NCI-H2029 treated with DMSO at 0.1 percent for 48 hours (cell line): Measurements from ENCODE around the gene TMEM222.

Experiments
- DNase-seq: peaks from one replicate; lab custom pipeline; 2025; lab: John Stamatoyannopoulos, UW

The TMEM222 gene

DNA sequence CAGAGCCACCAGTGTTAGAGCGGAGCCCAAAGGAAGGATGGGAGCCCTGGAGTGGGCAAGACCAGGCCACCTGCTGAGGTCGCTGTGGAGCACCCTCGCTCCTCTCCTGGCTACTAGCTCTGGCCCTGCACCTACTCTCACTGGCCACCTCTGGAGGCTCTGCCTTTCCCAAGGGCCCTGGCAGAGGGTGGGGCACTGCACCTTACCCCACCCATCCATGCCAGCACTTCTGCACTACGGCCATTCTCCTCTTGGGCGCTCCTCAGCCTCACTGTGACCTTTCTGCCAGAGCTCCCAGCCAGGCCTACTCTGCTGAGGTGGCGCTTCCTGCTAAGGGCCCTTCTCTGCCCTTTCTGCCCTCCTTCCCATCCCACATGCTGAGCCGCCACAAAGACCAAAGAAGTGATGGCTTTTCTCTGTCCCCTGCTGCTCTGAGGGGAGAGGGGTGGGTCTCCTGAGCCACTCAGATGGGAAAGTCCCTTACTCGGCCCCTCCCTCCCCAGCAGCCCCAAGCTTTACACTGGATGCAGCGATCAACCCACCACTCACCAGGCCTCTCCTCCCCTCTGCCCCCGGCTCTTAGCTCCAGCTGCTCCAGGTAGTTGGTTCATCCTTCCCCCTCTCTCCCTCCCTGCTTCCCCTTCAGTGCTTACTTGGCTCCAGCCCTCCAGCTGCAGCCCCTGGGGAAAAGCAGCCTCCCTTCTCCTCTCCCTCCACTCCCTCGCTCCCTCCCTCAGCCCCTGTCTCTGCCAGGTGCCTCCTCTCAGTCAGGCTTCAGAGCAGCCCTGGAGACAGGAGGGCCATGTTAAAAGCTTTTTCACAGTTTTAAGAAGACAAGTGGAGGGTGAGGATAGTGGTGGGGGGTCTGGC, 14.8 kb upstream of the TMEM222 start:
- DNase-seq = no peak

DNA sequence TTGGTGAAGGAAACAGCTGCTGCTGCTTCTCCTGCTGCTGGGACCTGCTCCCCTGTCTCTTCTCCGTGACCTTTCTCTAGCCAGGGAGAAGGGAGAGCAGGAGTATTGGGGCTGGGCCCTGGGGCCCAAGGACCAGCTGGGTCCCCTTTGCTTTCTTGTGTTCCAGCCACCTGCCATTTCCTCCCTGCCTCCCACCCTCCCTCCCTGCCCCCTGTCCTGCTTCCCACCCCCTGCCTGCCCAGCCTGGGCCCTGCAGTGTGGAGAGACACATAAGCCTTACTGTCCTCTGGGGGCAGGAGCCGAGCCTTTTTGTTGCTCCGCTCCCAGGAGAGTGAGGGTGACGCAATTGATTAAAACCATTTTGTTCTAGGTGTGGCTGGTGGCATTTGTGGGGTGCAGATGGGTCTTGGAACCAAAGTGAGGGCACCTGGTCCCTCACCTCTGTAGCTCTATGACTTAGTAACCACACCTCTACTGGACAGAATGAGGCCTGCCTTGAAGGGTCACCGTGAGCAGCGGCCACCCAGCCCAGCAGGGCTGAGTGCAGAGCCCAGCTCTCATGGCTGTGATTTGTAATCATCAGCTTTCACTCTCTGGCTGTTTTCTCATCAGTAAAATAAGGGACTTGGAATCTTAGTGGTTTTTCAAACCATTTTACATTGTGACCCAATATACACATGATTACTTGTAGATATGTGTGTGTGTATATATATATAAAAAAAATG, 13.9 kb upstream of the TMEM222 start:
- no peak for DNase-seq

DNA sequence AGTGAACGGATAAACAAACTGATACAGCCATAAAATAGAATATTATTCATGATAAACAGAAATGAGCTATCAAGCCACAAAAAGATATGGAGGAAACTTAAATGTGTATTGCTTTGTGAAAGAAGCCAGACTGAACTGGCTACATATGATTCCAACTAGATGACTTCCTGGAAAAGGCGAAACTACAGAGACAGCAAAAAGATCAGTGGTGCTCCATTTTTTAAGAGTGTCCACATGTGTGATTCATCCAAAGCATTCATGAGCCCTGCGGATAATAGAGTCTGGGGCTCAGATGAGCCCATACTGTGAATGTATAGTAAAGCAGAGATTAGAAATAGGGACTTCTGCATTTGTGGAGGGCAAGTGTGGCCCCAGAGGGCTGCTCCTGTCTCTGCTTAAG, 7.8 kb upstream of the TMEM222 start:
- DNase-seq = no peak

DNA sequence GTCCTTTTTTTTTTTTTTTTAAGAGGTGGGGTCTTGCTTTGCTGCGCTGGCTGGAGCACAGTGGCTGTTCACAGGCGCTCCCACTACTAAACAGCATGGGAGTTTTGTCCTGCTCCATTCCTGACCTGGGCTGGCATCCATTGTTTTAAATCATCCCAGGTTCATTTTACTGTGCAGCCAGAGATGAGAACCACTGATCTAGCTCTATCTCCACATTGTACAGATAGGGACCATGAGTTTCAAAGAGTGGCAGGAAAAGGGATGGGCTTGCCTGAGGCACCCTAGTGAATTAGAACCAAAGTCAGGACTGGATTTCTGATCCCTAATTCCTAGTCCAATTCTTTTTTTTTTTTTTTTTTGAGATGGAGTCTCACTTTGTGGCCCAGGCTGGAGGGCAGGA, 7.2 kb upstream of the TMEM222 start:
- DNase-seq = no peak

DNA sequence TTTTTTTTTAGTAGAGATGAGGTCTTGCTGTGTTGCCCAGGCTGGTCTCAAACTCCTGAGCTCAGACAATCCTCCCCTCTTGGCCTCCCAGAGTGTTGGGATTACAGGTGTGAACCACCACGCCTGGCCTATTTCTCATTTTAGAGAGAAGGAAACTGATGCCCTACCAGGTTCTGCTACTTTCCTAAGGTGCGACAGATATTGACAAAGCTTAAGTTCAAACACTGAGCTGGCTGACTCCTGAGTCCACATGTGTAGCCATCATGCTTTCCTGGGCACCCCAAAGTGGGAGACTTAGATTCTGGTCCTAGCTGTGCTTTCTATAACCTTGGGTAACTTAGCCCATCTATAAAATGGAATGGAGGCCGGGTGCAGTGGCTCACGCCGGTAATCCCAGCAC, 5.1 kb upstream of the TMEM222 start:
- DNase-seq = no peak

DNA sequence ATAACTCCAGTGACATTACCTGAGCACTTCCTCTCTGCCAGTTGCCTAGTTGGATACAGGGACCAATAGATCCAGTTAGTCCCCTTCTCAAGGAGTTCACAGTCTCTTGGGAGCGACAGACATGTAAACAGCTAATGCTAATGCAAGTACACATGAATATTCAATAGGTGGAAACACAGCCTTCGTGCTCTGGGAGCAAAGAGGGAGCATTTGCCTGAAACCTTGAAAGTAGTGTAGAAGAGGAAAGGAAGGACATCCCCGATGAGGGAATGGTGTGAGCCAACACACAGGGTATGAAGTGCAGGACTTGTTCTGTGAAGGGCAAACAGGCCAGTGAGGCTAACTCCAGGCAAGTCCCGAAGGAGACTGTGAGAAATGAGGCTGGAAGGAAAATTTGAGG, 3.8 kb upstream of the TMEM222 start:
- no peak for DNase-seq

DNA sequence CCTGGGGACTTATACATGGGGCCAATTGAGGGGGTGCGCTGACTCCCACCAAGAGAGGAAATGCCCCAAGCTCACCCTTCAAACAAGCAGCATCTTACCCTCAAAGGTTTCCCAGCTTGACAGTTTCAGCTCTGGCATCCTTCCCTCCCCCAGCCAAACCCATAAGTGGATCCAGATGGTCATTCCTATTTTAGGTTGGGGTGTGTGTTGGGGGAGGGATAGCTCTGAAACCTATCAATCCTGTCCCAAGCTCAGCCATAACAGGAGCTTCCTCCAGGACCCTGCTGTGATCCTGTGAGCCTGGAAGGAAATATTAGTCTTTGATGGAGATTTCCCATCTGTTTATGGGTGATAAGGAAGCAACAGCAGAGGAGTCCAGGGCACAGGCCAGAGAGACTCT, 3.4 kb upstream of the TMEM222 start:
- no peak for DNase-seq

DNA sequence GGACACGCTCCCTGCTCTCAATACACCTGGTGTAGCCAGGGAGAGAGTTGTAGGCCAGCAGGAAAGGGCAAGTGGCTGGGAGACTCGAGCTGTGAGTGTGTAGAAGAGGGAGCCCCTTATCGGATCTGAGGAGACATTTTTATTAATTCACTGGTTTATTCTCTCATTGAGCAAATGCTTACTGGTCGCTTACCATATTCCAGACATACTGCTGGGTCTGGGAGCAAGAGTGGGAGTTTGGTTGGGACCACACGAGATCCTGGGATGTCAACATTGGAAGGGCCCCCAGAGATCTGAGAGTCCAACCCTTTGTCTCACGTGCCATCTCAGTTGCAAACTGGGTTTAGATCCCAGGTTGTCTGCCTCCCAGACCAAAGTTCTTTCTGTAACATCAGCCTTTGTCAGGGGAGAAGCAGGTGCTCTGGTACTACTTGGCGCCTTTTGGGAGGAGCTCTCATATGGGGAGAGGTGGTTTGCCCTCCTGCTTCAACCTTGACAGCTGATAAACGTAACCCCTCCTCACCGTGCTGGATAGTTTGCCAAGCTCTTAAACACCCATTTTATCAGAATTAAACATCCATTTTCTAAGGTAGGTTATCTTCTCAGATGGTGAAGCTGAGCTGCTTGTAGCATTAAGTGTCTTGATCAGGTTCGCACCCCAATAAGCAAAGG, 742 bp downstream of the TMEM222 start:
- no peak for DNase-seq

DNA sequence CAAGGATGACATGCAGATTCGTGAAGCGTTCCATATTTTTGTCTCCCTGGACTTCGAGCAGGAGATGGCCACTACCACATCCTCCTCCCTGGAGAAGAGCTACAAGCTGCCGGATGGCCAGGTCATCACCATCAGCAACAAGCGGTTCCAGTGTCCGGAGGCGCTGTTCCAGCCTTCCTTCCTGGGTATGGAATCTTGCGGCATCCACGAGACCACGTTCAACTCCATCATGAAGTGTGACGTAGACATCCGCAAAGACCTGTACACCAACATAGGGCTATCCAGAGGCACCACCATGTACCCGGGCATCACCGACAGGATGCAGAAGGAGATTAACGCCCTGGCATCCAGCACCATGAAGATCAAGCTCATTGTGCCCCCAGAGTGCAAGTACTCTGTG, 3.3 kb downstream of the TMEM222 start:
- DNase-seq = no peak

DNA sequence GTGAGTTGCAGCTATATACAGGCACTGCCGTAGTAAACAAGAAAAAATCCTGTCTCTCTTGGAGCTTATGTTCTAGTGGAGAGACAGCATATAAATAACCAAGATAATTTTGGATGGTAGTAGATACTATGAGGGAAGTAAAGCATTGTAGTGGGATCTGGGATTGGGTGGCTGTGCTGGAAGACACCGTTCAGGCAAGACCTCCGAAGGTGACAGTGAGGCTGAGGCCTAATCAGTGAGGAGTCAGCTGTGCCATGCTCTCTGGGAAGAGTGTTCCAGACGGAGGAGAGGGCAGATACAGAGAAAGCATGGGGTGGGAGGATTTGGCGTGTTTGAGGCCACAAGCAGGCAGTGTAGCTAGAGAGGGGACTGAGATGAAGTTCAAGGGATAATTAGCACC, 6.0 kb downstream of the TMEM222 start:
- DNase-seq = no peak

DNA sequence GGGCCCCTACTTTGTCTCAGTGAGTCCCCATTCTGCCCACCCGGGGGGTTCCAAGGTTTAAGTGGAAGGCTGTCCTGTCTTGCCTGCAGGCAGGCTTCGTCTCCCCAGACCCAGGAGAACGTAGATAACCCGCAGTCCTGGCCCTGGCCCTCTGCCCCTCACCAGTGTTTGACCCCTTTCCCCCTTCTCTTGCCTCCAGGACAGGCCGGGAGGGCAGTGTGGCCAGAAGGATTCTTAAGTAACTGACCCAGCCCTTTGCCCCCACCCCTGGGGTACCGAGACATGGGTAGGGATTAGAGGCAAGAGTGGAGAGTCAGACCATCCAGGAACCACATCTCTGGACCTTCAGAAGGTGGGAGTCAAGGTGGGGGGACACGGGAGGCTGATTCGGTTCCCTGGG, 8.8 kb downstream of the TMEM222 start:
- no peak for DNase-seq

DNA sequence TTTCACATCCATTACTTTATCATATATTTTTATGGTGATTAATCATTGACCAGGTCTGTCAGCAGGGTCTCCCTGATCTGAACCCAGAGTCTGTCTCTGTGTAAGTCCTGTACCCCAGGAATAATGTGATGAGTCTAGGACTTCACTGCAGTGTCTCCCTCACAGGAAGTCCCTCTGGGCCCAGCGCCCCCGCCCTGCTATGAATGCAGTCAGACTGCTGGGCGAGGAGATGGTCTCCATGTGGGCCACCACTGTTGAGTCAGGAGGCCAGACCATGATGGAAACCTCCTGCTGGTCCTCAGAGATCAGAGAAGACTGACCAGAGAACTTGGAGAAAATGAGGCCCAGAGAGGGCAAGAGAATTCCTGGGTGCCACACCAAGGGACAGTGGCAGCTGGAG, 9.5 kb downstream of the TMEM222 start:
- no peak for DNase-seq

DNA sequence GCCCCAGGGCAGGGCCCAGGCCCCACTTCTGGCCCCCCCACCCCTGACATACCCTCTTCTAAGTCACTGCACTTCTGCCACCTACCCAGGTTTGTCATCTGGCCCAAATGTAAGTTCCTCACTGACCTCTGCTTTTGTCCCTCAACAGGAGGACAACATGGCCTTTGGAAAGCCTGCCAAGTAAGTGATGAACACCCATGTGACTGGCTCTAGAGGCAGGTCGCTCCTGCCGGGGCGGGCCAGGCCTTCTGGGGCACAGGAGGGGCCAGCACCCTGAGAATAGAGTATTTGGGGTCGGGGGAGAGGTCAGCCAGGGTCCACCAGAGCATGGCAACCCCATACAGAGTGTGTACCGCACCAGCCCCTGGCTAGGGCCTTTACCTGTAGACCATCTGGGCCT, 10.0 kb downstream of the TMEM222 start:
- no peak for DNase-seq

DNA sequence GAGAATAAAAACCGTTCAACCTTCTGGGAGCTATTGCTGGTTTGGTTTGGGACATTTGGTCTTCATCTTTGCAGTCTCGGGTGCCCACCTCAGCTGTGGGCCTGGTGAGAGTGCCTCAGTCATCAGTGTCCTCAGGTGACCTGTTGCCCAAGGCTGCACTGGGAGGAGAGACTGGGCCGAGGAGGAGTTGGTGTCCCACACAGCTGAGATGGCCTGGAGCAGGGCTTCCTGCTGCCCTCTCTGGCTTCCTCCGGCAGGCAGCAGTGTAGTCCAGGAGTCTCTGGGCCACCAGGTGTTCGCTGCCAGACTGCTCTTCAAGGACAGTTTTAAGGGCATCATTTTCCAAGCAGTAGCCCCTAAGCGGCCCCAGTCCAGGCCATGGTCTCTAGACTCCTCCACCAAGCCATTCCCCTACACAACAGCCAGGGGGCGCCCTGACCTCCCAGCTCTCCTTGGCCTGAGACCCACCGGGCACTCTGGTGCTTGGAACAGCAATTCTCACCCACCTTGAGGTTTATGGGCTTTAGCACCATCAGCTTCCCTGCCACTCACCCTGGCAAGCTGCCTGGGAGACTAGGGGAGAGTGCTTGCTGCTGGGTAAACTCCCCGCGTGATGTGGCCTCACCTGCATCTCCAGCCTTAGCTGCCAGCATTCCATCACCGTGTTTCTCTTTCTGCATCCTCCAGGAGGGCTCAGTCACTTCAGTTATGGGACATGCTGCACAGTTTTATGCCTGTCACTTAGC, 10.7 kb downstream of the TMEM222 start:
- DNase-seq = no peak

DNA sequence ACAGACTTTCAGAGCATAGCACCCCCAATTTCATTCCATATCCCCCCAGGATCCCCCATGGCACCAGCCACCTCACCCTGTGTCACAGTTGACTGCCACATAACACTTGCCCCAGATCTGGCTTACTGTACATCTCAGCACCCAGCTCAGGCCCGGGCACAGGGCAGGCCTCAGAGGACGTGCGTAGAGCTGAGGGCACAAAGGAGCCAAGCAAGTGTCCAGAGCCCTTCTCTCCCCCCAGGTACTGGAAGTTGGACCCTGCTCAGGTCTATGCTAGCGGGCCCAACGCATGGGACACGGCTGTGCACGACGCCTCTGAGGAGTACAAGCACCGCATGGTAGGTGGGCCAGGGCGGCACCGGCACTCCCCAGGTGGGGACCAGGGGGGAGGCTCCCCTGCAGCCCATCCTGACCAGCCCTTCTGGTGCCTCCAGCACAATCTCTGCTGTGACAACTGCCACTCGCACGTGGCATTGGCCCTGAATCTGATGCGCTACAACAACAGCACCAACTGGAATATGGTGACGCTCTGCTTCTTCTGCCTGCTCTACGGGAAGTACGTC, 11.8 kb downstream of the TMEM222 start:
- DNase-seq = no peak

DNA sequence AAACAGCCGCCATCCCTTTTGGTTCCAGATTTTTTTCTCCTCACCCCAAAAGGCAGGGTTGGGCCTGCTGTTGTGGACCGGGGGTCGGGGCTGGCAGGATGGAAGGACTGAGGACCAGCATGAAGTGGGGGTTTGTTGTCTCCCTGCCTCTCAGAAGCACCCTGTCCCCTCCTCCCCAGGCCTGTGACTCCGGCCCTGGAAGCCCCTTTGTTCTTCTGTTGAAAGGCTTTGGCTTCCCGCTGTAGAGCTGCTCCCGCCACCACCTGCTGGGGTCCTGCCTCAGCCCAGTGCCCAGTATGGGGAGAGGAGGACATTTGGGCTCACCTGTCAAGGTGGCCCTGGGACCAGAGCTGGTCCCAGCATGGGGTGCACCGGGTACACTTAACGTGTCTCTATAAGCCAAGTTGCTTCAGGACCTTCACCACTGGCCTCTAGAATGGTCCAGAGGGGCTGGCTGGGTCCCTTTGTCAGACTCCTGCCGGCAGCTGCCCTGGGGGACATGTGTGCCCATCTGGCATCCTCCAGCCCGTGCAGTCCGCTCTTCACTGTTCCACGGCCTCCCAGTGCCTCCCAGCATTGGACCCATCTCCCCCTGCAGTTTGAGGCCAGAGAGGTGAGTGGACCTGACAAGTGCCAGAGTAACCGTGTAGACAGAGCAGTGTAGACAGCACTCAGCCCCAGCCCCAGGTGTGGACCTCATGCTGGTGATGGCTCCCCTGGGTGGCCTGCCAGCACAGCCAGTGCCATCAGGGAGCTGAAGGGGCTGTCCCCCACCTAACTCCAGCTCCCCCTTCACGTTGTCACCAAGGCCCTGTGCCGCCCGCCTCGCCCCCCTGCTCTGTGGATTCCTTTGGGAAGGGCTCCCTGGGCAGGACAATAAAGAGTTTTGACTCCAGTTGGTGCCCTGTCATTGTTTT, 13.8 kb downstream of the TMEM222 start:
- no peak for DNase-seq

DNA sequence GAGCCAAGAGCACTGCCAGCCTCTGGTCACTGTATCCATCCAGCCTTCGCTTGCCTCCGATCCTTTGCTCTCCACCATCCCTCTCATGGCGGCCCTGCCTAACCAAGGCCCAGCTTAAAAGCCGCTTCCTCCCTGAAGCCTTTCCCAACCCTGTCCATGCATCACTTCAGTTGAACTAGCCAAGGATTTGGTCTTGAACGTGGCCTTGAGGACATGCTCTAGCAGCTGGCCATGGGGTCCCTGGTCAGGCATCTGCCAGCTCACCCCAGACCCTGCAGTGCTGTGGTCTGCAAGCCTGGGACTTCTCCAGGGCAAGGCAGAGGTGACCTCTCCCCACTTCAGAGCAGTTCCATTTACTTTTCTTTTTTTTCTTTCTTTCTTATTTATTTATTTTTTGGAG, 14.8 kb downstream of the TMEM222 start:
- no peak for DNase-seq

DNA sequence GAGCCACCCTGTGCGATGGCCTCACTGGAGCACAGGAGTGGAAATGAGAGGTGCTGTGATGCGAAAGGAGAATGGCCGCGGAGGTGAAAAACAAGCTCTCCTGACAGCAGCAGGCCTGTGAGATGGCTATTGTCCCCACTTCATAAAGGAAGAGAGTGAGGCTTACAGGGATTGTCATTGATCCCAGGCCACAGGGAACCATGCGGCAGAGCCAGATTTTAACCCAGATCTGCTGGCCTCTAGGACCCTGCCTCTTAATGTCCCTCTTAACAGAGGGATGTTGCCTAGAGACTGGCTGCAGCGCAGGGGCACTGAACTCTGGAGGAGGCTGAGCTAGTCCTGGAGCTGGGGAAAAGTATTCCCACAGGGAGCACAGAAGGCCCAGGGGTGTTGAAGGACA, 16.8 kb downstream of the TMEM222 start:
- no peak for DNase-seq

DNA sequence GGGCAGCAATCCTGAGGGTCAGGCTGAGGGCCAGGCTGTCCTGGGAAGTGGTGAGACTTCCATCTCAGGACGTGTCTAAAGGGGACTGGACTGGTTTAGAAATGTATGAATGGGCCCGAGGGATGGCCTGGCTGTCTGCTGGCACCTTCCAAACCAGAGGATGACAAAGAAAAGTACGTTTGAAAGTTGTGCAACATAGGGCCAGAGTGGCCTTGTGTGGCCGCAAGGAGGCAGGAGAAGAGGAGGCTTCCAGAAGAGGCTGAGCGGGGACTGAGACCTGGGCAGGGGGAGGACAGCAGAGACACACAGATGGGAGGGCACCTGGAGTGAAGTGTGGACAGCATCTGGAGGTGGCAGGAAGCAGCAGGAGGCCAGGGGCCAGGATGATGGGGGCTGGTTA, 17.2 kb downstream of the TMEM222 start:
- no peak for DNase-seq

DNA sequence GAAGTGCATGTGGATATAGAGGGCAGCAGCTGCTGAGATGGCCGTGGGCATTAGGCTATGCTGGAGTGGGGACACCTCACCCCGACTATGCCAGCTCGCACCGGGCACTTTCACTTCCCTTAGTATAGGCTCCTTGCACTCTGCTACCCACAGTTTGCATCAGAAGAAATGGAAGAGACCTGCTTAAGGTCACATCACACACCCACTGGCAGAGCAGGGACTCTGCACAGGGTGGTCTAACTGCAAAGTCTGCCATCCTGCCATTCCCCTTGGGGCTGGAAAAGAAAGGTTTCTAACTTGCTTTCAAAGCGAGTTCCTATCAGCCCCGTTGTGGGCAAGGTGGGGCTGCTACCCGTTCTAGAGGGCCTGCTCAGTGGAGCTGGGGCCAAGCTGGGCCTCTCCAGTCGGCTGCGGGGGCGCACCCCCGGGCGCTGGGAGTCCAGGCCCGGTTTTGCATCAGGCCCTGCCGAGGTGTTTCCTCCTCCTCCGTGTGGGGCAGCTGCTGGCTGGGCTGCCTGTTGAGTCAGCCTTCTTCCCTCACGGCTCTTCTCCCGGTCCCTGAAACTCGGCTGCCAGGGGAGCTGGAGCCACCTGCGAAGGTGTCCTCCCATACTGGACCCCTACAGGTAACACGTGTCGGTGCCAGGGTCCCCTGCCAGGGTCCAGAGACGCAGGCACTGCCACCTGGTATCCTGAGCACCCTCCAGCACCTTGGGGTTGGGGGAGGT, 19.7 kb downstream of the TMEM222 start, which contains the start of gene SYTL1:
SYTL1 (plus strand) TSS at position 498 of the 728 bp plus-strand sequence. CDS start 3,313 bp downstream, outside the sequence.
- DNase-seq = no peak
